GM23338 (cell line): ENCODE data around the gene CNGB1. TPM values are rescaled to one million over a fixed set of nuclear protein-coding genes. Genes with fewer than 3 reads are reported as not detected.

Experiments
- ATAC-seq: fragments of 200-7000 bp; cut with Tn5 transposase; 3 replicates; pipeline ENCODE4 v1.9.1; 2020
- DNase-seq: peaks from one replicate; pipeline ENCODE4 v3.0.0-alpha.2; 2015; ENCODE audit warnings: low spot score
- H2AFZ ChIP-seq: fragments of 200-600 bp; sonication (generic); 2 replicates; pipeline ENCODE4 v1.8.0; 2016; ENCODE audit warnings: antibody characterized with exemption, mild to moderate bottlenecking, moderate library complexity
- H3F3A ChIP-seq: fragments of 200-600 bp; sonication (generic); replicated peaks from 2 replicates; pipeline ENCODE4 v1.8.0; 2017; ENCODE audit warnings: antibody characterized with exemption, mixed run types, low read depth
- H3K27ac ChIP-seq: fragments of 200-600 bp; sonication (generic); 2 replicates; pipeline ENCODE4 v1.6.1; 2016; ENCODE audit warnings: low read depth
- H3K27me3 ChIP-seq: fragments of 200-600 bp; sonication (generic); 2 replicates; pipeline ENCODE4 v1.8.0; 2016; ENCODE audit warnings: mild to moderate bottlenecking, mixed run types, moderate library complexity; ENCODE audit not compliant: insufficient read depth
- H3K36me3 ChIP-seq: fragments of 200-600 bp; sonication (generic); 2 replicates; pipeline ENCODE4 v1.8.0; 2016; ENCODE audit warnings: mild to moderate bottlenecking; ENCODE audit not compliant: insufficient read depth
- H3K4me1 ChIP-seq: fragments of 200-600 bp; sonication (generic); 2 replicates; pipeline ENCODE4 v1.8.0; 2016; ENCODE audit warnings: mild to moderate bottlenecking, moderate library complexity; ENCODE audit not compliant: insufficient read depth
- H3K4me2 ChIP-seq: fragments of 200-600 bp; sonication (generic); 2 replicates; pipeline ENCODE4 v1.7.1; 2017; ENCODE audit warnings: mixed run types
- H3K4me3 ChIP-seq: fragments of 200-600 bp; sonication (generic); 2 replicates; pipeline ENCODE4 v1.6.1; 2016; ENCODE audit warnings: mixed run types
- H3K79me2 ChIP-seq: fragments of 200-600 bp; sonication (generic); replicated peaks from 2 replicates; pipeline ENCODE4 v1.8.0; 2017; ENCODE audit warnings: mild to moderate bottlenecking; ENCODE audit not compliant: insufficient read depth
- H3K9me2 ChIP-seq: fragments of 200-600 bp; sonication (generic); 2 replicates; pipeline ENCODE4 v1.8.0; 2017; ENCODE audit not compliant: insufficient read depth
- H4K20me1 ChIP-seq: fragments of 200-600 bp; sonication (generic); replicated peaks from 2 replicates; pipeline ENCODE4 v1.8.0; 2017; ENCODE audit warnings: mild to moderate bottlenecking; ENCODE audit not compliant: insufficient read depth
- H3K27ac Mint-ChIP-seq: 2 replicates; pipeline ENCODE4 v1.8.0; 2020; ENCODE audit warnings: inconsistent platforms, mild to moderate bottlenecking, moderate library complexity, mixed read lengths
- H3K27me3 Mint-ChIP-seq: 3 replicates; pipeline ENCODE4 v1.8.0; 2022; ENCODE audit warnings: low read depth, mild to moderate bottlenecking, moderate library complexity, mixed read lengths, inconsistent platforms; ENCODE audit not compliant: insufficient read depth, poor library complexity
- H3K36me3 Mint-ChIP-seq: 3 replicates; pipeline ENCODE4 v1.8.0; 2021; ENCODE audit warnings: low read depth, mild to moderate bottlenecking, inconsistent platforms, moderate library complexity, mixed read lengths
- H3K4me1 Mint-ChIP-seq: 3 replicates; pipeline ENCODE4 v1.8.0; 2020; ENCODE audit warnings: mild to moderate bottlenecking, inconsistent platforms, mixed read lengths
- H3K4me3 Mint-ChIP-seq: 3 replicates; pipeline ENCODE4 v1.8.0; 2021; ENCODE audit warnings: moderate library complexity, mild to moderate bottlenecking, inconsistent platforms, mixed read lengths
- H3K9me3 Mint-ChIP-seq: 3 replicates; pipeline ENCODE4 v1.8.0; 2020; ENCODE audit warnings: moderate library complexity, mild to moderate bottlenecking, inconsistent platforms, mixed read lengths
- CREB1 ChIP-seq: fragments of 250-450 bp; sonication (Bioruptor Pico); IDR thresholded peaks from 2 replicates; pipeline ENCODE4 v1.5.0; 2020; ENCODE audit warnings: low read depth, mild to moderate bottlenecking, moderate library complexity
- CTCF ChIP-seq, 2 experiments: fragments of 200-600 bp in 1 of 2; sonication (generic) in 1 of 2; conservative IDR thresholded peaks; 2 replicates each; pipeline versions ENCODE4 v1.5.1 to v1.6.1; 2016 to 2017; ENCODE audit warnings: antibody characterized with exemption in 2 of 2, low read depth in 2 of 2, mild to moderate bottlenecking in 2 of 2, moderate library complexity in 1 of 2
- ETS1 ChIP-seq: IDR thresholded peaks from 2 replicates; pipeline ENCODE4 v1.6.1; 2016; ENCODE audit warnings: antibody characterized with exemption
- EZH2 ChIP-seq: fragments of 200-600 bp; sonication (generic); IDR thresholded peaks from one replicate; pipeline ENCODE4 v1.8.0; 2017; ENCODE audit warnings: antibody characterized with exemption, mild to moderate bottlenecking, low read depth; ENCODE audit not compliant: unreplicated experiment
- EZH2phosphoT487 ChIP-seq: fragments of 200-600 bp; sonication (generic); IDR thresholded peaks from one replicate; pipeline ENCODE4 v1.8.1; 2018; ENCODE audit warnings: antibody characterized with exemption; ENCODE audit not compliant: unreplicated experiment
- JUNB ChIP-seq: IDR thresholded peaks from one replicate; pipeline ENCODE4 v1.6.1; 2016; ENCODE audit warnings: antibody characterized with exemption; ENCODE audit not compliant: unreplicated experiment
- NANOG ChIP-seq: IDR thresholded peaks from 2 replicates; pipeline ENCODE4 v1.6.1; 2016; ENCODE audit warnings: antibody characterized with exemption, borderline replicate concordance
- POLR2AphosphoS5 ChIP-seq: IDR thresholded peaks from 2 replicates; pipeline ENCODE4 v1.6.1; 2016; ENCODE audit warnings: antibody characterized with exemption, low read depth
- REST ChIP-seq: IDR thresholded peaks from one replicate; pipeline ENCODE4 v1.6.1; 2018; ENCODE audit warnings: antibody characterized with exemption; ENCODE audit not compliant: unreplicated experiment
- STAT1 ChIP-seq: IDR thresholded peaks from one replicate; pipeline ENCODE4 v1.6.1; 2016; ENCODE audit warnings: antibody characterized with exemption; ENCODE audit not compliant: unreplicated experiment
- ZNF114 ChIP-seq: fragments of 250-450 bp; sonication (Bioruptor Pico); IDR thresholded peaks from 2 replicates; pipeline ENCODE4 v1.5.0; 2020; ENCODE audit warnings: mild to moderate bottlenecking, moderate library complexity
- ZNF331 ChIP-seq: fragments of 250-450 bp; sonication (Bioruptor Pico); IDR thresholded peaks from 2 replicates; pipeline ENCODE4 v1.5.0; 2020; ENCODE audit warnings: low read depth, mild to moderate bottlenecking, moderate library complexity
- ZNF462 ChIP-seq: fragments of 250-450 bp; sonication (Bioruptor Pico); IDR thresholded peaks from 2 replicates; pipeline ENCODE4 v1.5.0; 2020; ENCODE audit warnings: mild to moderate bottlenecking, moderate library complexity
- polyA plus RNA-seq: library from polyadenylated mRNA; unstranded; fragments of >200 nt; fragmentation: Nextera tagmentation; extraction: Ambion mirVana; gene quantifications from 2 replicates; pipeline ENCODE4 v1.2.1, GENCODE V29; 2016
- total RNA-seq: library from RNA; depleted of rRNA; stranded (reverse); fragments of >200 nt; shearing (Covaris generic); gene quantifications from 2 replicates; pipeline ENCODE4 v1.2.3, GENCODE V29; 2014

CNGB1 gene
- total and polyA plus RNA-seq, 2 experiments from 2014 or later = not detected

GRCh38 chr16:57940382-57940966, 30.5 kb downstream of the CNGB1 start:
- H3F3A ChIP-seq = no peaks in the 10 kb centered on the region
- H2AFZ ChIP-seq = no peak overlapping the region
- no peak overlapping the region for H3K27ac ChIP-seq
- no peak overlapping the region for H3K4me3 Mint-ChIP-seq
- H3K79me2 ChIP-seq = no peaks in the 10 kb centered on the region
- no peaks in the 10 kb centered on the region; the same call in 2 of the 3 replicates for H3K36me3 Mint-ChIP-seq
- no peaks in the 10 kb centered on the region for H3K27me3 ChIP-seq
- H3K4me2 ChIP-seq = no peak overlapping the region
- peaks cover 16% of the 10 kb centered on the region for H3K27me3 Mint-ChIP-seq
- H3K4me1 Mint-ChIP-seq = no peaks in the 10 kb centered on the region; the same call in 2 of the 3 replicates
- ATAC-seq (no peak), DNase-seq (no peak)
- H3K36me3 ChIP-seq = no peaks in the 10 kb centered on the region
- H3K9me3 Mint-ChIP-seq = no peaks in the 10 kb centered on the region
- H3K4me3 ChIP-seq = no peak overlapping the region
- no peak overlapping the region for H3K27ac Mint-ChIP-seq
- H4K20me1 ChIP-seq = no peaks in the 10 kb centered on the region
- no peaks in the 10 kb centered on the region for H3K4me1 ChIP-seq
- TF ChIP-seq JUNB = no peak
- TF ChIP-seq POLR2AphosphoS5 = no peak
- no peak for TF ChIP-seq CTCF (conservative IDR thresholded peaks at IDR 0.05; ENCODE audit: low read depth in 2 of 2)
- no peak for TF ChIP-seq CREB1 (CRISPR knock-in tag)
- TF ChIP-seq ZNF114 (CRISPR knock-in tag) = no peak
- no peak for TF ChIP-seq EZH2
- TF ChIP-seq REST = no peak
- no peak for TF ChIP-seq EZH2phosphoT487
- no peak for TF ChIP-seq ETS1
- TF ChIP-seq NANOG = no peak
- TF ChIP-seq STAT1 = no peak
- TF ChIP-seq ZNF462 (CRISPR knock-in tag) = no peak
- no peak for TF ChIP-seq ZNF331 (CRISPR knock-in tag)
- H3K9me2 ChIP-seq = no peaks in the 10 kb centered on the region
